Activated gamma-delta T cell treated with anti-CD3 and anti-CD28 coated beads, Interleukin-2, amount 50 U/mL, for 16 hours (primary cell): Measurements from ENCODE around the gene LRRC14B.
"Not testable (repeated sequence)": the region's sequence is repeated elsewhere in the genome, so short reads cannot be mapped to it uniquely, and the experiment has no call there.

Experiments
- DNase-seq: peaks from one replicate; pipeline ENCODE4 v3.0.0-alpha.2; 2020; ENCODE audit warnings: low read depth

The LRRC14B gene

DNA sequence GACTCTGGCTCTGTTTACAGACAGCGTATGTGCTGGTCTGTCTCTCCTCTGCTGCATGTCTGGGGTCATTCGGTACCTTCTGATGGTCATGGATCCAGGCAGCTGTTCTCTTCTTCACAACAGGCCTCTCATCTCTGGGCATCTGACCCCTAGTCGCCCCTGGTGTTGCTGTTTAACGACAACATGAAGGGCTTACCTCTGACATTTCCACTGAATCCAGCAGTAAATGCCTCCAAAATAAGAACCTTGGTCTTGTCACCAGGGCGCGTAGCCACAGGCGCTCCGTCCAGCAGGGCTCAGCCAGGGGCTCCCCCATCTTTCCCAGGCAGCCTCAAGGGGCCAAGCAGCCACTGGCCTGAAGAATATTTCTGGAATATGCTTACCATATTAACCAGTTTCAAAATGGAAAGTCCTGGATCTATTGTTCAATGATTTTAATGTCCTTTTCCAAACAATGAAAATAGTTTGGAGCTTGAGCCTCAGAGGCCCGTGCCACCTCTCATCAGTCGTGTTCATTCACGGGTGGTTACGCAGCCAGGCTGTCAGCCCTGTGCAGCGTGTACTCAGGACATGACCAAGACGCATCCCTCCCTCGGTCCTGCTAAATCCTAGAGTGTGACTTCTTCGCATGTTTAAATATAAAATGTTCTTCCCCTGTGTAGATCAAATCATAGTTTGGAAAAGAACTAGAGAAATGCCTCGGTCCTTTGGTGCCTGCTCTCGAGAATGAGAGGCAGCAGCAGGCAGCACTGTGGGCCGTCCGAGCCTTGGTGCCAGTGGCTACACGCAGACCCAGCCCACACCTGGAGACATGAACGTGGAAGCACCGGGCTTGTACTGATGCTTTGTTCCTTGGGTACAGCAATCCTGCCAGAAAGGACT is 30.1 kb upstream of the LRRC14B start:
- no peak for DNase-seq

DNA sequence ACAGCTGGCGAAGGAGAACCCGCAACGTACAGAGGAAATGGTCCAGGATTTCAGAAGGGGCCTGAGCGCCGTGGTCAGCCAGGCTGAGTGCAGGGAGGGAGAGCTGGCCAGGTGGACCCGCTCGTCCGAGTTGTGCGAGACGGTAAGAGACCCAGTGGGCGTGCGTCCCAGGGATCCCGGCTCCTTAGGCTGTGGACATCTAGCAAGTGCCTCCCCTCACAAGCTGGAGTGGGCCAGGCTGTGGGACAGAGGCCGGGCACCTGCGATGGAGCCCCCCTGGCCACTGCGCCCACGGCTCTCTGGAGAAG is 29.5 kb upstream of the LRRC14B start:
- DNase-seq: no peak

DNA sequence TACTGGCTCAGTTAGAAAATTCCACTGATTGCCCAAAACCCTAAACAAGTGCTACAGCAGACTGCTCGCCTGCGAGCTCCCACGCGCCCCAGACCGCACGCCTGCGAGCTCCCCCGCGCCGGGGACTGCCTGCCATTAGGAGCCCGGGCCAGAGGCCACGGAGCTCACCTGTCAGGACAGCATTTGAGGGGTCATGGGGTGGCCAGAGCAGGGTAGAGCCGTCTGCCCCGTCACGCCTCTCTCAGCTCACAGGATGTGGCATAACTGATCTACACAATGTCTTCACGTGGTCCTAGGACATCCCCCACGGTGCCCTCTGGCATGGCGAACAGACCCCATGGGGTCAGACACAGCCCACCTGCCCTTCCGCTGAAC is 29.1 kb upstream of the LRRC14B start:
- no peak for DNase-seq

DNA sequence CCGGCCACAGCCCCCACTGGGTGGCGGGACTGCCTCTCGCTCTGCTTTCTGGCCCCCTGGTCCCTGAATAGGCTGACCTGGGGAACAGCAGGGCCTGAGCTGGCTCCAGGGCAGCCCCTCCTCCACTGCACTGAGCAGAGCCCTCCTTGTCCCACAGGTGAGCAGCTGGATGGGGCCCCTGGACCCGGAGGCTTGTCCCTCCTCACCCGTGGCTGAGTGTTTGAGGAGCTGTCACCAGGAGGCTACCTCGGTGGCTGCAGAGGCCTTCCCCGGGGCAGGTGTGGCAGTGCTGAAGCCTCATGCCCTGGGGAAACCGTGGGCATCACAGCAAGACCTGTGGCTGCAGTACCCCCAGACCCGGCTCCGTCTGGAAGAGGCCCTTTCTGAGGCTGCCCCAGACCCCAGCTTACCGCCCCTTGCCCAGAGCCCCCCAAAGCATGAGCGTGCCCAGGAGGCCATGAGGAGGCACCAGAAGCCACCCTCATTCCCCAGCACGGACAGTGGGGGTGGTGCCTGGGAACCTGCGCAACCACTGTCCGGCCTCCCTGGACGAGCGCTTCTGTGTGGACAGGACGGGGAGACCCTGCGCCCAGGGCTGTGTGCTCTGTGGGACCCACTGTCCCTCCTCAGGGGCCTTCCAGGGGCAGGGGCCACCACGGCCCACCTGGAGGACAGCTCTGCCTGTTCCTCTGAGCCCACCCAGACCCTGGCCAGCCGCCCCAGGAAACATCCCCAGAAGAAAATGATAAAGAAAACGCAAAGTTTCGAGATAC is 28.5 kb upstream of the LRRC14B start:
- no peak for DNase-seq

DNA sequence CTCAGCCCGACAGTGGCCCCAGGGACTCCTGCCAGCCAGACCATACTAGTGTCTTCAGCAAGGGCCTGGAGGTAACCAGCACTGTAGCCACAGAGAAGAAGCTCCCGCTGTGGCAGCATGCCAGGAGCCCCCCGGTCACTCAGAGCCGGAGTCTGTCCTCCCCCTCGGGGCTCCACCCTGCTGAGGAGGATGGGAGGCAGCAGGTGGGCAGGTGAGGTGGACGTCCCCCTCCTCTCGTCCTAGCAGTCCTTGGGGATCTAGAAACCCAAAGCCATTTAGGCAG is 28.0 kb upstream of the LRRC14B start:
- DNase-seq: no peak

DNA sequence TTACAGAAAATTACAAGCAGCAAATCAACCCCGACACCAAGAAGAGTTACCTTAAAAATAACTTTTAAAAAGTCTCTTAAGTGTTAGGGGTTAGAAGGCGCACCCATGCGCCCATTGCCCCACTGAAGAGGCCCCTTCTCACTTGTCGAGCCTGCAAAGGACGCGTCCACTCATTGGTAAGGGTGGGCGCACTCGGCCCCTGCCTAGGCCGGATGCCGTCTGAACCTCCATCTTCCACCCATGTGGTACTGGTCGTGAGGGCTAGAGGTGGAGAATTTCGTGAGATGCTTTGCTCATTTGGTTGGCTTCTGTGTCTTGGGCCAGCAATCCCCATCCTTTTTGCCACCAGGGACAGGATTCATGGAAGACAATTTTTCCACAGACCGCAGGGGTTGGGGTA is 27.5 kb upstream of the LRRC14B start:
- no peak for DNase-seq

DNA sequence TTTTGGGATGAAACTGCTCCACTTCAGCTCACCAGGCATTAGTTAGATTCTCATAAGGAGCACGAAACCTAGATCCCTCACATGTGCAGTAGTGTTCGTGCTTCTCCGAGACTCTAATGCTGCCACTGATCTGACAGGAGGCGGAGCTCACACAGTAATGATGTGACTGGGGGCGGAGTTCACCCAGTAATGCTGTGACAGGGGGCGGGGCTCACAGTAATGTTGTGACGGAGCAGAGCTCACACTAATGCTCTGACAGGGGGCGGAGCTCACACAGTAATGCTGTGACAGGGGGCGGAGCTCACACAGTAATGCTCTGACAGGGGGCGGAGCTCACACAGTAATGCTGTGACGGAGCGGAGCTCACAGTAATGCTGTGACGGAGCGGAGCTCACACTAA is 27.1 kb upstream of the LRRC14B start:
- no peak for DNase-seq

DNA sequence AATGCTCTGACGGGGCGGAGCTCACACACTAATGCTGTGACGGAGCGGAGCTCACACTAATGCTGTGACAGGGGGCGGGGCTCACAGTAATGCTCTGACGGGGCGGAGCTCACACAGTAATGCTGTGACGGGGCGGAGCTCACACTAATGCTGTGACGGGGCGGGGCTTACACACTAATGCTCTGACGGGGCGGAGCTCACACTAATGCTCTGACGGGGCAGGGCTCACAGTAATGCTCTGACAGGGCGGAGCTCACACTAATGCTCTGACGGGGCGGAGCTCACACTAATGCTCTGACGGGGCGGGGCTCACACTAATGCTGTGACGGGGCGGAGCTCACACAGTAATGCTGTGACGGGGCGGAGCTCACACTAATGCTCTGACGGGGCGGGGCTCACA is 26.5 kb upstream of the LRRC14B start:
- not testable (repeated sequence) for DNase-seq

DNA sequence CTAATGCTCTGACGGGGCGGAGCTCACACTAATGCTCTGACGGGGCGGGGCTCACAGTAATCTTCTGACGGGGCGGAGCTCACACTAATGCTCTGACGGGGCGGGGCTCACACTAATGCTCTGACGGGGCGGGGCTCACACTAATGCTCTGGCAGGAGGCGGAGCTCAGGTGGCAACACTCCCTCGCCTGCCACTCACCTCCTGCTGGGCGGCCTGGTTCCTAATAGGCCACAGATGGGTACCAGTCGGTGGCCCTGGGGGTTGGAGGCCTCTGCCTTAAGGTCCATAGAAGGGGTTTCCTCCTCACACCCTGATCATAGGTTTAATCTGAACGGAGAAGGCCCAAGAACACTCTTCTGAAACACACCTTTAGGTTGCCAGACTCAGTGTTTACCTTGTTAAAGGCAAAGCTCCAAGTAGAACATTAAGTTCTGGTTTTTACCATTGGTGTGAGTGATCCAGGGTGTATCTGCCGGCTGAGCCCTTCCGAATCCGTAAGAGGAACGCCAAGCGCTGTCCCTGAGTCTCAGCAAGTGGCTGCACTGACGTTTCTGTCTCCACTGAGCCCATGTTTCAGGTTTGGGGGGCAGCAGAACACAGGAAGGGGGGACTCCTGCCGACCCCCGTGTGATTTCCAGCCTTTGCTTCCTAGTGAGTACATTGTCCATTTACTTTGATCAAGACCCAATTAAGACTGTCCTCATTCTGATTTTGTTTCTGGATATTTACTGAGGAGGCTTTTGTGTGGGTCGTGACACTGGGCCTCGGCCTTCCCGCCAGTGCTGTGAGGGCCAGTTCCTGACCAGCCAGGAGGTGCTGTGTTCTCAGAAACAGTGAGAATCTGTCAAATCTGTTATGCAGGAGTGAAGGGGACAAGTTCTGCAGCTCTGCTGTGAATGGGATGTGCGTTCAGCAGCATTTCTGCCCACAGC is 24.6 kb upstream of the LRRC14B start:
- DNase-seq: no peak

DNA sequence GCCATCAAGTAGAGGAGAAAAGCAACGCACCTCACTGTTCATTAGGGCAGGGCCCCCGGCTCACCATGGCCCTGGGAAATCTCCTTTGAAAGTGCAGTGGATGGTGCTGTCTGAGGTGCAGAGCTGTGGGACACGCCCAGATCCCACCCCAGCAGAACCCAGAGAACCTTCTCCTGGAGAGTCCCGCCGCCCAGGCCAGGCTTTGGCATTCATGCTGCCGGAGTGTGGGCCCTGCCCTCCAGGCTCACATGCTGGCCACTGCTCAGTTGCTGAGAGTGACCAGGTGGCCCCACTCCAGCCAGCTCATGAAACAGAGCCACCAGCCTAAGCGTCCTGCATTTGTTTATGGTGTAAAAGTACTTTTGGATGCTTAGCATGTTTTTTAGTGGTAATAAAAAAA is 23.8 kb upstream of the LRRC14B start:
- DNase-seq: no peak

DNA sequence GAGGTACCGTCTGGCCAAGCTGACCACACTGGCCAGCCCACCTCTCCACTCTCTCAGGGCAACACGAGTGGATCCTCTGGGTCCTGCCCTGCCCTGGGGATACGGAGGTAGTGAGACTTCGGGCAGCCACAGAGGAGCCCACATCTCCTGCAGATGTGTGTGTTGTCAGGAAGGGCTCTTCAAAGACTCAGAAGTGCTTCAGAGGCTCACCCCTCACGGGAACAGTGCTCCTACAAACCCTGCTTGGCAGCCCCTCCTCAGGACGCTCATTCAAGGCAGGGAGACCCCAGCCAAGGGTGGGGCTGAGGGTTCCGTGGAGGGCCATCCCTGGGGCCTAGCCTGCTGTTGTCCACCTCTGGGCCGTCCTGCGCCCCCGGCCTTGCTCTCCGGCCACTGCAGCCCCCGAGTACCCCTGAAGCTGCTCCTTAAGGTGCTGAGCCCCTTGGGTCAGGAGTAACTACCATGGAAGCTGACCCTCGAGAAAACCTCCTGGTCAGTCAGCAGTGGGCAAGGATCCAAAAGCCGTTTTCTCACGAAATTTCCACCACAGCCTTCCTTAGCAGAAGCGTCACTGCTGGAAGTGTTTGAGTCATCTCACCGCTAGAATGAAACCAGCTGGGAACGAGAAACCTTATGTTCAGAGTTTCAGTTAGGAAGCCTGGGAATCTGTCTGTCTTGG is 23.2 kb upstream of the LRRC14B start:
- no peak for DNase-seq

DNA sequence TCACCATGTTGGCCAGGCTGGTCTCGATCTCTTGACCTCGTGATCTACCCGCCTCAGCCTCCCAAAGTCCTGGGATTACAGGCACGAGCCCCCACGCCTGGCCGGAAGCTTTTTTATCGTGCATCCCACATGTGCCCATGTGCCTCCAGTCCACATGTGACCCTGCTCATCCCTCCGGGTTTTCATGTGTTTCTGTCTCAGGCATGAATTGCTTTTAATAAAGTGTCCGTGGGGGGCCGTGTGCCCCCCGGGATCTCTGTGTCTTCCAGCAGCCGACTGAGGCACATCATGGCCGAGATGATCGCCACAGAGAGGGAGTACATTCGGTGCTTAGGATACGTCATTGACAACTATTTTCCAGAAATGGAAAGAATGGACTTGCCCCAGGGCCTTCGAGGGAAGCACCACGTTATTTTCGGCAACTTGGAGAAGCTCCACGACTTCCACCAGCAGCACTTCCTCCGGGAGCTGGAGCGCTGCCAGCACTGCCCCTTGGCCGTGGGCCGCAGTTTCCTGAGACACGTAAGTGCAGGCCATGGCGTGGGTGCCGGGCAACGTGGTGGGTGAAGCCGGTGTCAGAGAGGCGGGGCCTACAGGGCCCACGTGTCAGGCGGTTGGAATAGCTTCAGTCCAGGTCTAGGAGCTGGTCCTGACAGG is 22.1 kb upstream of the LRRC14B start:
- no peak for DNase-seq

DNA sequence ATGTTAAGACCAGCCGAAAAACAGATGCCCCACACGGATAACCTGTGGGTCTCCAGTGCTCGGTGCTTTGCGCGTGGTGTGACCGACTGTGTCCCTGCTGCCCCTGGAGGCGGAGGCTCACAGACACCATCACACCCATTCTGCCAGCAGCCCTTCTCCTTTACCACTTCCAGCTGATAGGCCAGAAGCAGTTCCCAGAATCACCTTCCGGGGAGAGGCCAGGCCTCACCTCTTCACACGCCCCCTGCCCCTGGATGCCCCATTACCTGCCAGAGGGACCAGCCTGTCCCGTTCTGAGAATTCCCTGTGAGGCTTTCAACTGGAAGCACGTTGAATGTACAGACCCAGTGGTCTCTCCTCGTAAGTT is 21.6 kb upstream of the LRRC14B start:
- DNase-seq: no peak

DNA sequence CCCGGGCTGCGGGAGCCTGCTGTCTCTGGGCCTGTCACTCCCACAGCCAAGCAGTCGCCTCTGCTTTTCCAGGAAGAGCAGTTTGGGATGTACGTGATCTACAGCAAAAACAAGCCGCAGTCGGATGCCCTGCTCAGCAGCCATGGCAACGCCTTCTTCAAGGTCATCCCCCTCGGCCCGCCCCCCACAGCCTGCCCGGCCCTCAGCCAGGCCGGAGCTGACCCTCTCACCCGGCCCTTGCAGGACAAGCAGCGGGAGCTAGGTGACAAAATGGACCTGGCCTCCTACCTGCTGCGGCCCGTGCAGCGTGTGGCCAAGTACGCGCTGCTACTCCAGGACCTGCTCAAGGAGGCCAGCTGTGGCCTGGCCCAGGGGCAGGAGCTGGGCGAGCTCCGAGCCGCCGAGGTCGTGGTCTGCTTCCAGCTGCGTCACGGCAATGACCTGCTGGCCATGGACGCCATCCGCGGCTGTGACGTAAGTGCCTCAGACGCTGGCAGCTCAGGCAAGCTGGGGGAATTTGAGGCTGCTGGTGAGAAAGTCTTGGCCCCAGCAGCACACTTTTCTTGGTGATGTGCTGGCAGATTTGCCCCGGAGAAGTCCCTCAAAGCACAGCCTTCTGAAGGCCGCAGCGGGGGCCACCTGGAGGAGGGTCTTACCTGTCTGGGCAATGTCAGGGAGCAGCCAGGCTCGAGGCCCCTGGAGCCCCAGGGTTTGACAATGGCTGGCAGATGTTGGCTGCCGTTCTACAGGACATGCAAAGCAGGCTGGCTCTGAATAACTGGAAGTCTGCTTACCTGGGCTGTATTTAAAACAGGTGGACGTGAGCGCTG is 20.1 kb upstream of the LRRC14B start:
- no peak for DNase-seq

DNA sequence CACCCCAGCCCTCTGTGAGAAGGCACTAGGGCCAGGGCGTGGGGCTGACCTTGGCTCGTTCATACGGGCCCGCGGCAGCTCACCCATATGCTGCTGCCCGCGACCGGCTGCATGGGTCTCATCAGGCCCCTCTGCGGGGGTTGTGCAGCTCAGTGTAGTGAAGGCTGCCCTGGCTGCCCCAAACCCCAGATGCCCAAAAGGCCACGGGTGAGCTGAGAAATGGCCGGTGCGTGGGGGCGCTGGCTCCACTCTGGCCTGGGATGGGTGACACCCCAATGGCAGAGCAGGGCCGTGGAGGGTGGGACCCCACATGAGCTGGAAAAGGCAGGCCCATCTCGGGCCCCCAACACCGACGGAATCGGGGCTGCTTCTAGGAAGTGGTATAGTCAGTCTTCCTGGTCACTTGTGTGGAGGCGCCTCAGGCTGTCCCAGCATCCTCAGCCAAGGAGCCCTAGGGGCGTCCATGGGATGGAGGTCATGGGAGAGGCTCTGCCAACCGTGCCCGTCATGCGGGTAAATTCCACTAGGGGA is 19.4 kb upstream of the LRRC14B start:
- DNase-seq: no peak

DNA sequence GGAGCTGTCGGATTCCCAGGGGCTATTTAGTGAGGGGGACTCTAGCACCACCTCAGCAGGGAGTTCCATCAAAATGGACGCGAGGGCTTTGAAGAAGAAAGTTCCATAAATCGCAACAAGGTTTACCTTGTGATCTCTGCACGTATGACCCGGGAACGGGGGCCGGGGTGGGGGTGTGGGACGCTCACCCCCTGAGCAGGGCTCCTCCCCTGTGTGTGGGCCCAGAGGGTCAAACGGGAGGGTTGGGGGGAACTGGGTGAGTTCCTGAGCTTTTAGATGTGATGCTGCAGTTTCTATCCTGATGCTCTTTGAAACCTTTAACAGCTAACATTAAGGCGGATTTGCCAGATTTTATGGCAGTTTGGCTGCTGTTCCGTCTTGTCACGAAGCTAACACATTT is 18.9 kb upstream of the LRRC14B start:
- no peak for DNase-seq

DNA sequence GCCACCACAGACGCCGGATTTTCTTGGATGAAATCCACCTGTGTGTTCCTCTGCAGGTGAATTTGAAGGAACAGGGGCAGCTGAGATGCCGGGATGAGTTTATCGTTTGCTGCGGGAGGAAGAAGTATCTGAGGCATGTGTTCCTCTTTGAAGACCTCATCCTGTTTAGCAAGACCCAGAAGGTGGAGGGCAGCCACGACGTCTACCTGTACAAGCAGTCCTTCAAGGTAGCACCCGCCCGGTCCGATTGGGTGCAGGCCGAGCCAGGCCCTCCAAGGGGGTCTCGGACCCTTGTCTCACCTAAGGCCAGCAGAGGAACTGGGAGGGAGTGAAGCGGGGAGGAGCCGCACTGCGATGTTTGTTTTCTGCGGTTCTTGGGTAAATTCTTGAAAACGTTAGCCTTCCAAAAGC is 18.4 kb upstream of the LRRC14B start:
- DNase-seq: no peak

DNA sequence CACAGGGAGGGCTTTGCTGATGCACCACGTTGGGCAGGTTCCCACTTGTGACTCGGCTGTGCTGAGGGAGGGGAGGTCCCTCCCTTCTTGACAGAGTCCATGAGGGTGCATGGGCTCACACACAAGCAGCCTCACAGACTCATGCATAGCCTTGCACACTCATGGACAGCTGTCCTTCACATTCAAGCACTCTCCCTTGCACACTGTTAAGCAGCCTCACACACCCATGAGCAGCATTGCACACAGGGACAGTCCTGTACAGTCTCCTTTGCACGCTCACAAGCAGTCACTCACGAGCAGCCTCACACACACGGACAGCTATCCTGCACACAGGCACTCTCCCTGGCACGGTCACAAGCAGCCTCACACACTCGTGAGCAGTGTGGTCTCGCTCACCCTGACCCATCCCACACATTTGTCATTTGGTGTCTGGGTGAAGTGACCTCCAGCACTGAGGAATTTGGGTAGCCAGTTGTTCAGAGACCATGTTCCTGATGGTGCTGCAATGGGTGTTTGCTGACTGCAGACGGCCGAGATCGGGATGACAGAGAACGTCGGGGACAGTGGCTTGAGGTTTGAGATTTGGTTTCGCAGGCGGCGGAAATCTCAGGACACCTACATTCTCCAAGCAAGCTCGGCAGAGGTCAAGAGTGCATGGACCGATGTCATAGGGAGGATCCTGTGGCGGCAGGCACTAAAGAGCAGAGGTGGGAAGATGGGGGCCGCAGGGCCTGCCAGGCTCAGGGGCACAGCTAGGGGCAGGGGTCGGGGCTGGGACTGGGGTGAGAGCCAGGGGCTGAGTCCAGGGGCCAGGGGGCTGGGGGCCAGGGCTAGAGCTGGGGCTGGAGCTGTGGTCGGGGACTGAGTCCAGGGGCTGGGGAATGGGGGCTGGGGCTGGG is 17.7 kb upstream of the LRRC14B start:
- DNase-seq: no peak

DNA sequence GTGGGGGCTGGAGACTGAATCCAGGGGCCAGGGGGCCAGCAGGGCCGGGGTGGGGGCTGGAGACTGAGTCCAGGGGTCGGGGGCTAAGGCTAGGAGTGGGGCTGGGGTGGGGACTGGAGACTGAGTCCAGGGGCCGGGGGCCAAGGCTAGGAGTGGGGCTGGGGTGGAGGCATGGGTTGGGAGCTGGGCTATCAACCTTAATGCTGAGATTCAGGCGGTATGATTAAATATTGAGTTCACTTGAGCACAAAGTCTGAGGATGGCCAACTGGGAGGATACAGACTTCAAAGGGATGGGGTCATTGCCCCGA is 17.0 kb upstream of the LRRC14B start:
- DNase-seq: no peak
